8988T (cell line): Measurements from ENCODE around the gene PCDHGA12.

Experiments
- DNase-seq: peaks from one replicate; pipeline ENCODE4 v3.0.0; 2011

Gene PCDHGA12

DNA sequence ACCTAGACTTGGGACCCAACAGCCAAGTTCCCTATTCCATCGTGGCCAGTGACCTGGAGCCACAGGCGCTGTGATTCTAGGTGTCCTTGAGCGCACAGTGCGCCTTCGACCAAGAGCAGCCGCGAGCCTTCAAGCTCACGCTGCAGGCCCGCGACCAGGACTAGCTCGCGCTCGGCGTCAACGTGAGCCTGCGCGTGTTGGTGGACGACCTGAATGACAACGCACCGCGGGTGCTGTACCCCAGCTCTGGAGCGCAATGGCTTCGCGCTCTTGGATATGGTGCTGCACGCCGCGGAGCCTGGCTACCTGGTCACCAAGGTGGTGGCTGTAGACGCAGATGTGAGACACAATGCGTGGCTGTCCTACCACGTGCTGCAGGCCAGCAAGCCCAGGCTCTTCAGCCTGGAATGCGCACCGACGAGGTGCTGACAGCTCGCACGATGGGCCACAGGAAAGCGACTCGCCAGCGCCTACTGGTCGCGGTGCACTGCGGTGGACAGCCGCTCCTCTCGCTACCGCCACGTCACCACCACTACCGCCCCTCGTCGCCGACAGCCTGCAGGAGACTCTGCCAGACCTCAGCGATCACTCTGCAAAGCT lies 11.4 kb downstream of the PCDHGA12 start:
- DNase-seq, result no peak

DNA sequence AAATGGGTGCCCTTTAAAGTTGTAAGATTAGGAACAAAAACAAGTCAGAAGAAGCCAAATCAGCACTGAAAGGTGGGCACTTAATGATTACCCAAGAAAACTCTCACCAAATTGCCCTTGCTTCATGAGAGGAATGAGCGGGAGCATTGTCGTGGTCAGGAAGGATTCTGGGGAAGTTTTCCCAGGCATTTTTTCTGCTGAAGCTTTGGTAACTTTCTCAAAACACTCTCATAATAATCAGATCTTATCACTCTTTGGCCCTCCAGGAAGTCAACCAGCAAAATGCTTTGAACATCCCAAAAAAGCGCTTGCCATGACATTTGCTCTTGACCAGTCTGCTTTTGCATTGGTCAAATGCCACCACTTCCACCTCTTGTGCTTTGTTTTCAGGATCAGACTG lies 35.0 kb downstream of the PCDHGA12 start:
- no peak for DNase-seq

DNA sequence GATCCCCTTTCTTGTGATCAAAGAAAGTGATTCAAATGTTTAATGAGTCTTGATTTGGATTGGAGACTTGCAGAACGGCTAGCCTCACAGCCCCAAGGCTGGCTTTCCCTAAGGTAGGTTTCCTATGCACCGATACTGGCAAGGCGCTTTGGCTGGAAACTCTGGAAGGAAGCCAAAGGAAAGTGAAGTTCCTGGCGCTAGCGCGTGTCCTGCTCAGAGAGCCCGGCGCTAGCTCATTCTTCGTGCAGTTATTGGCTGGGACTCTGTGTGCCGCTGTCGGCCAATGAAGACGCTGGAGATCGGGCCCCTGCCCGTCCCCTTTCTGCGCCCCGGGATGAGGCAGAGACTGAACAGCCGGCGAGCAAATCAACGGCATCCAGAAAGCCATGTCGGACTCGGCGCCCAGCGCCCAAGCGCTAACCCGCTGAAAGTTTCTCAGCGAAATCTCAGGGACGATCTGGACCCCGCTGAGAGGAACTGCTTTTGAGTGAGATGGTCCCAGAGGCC lies 45.4 kb downstream of the PCDHGA12 start, which contains the start of gene PCDHGC3:
Gene PCDHGC3, plus strand, starts transcription at position 342 of the 507 bp plus-strand sequence. Its CDS starts 151 bp downstream, at position 493.
- DNase-seq, result peak; percentile 90

DNA sequence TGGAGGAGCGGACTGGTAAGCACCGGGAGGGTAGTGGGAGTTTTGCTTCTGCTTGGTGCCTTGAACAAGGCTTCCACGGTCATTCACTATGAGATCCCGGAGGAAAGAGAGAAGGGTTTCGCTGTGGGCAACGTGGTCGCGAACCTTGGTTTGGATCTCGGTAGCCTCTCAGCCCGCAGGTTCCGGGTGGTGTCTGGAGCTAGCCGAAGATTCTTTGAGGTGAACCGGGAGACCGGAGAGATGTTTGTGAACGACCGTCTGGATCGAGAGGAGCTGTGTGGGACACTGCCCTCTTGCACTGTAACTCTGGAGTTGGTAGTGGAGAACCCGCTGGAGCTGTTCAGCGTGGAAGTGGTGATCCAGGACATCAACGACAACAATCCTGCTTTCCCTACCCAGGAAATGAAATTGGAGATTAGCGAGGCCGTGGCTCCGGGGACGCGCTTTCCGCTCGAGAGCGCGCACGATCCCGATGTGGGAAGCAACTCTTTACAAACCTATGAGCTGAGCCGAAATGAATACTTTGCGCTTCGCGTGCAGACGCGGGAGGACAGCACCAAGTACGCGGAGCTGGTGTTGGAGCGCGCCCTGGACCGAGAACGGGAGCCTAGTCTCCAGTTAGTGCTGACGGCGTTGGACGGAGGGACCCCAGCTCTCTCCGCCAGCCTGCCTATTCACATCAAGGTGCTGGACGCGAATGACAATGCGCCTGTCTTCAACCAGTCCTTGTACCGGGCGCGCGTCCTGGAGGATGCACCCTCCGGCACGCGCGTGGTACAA lies 46.0 kb downstream of the PCDHGA12 start:
- no peak for DNase-seq

DNA sequence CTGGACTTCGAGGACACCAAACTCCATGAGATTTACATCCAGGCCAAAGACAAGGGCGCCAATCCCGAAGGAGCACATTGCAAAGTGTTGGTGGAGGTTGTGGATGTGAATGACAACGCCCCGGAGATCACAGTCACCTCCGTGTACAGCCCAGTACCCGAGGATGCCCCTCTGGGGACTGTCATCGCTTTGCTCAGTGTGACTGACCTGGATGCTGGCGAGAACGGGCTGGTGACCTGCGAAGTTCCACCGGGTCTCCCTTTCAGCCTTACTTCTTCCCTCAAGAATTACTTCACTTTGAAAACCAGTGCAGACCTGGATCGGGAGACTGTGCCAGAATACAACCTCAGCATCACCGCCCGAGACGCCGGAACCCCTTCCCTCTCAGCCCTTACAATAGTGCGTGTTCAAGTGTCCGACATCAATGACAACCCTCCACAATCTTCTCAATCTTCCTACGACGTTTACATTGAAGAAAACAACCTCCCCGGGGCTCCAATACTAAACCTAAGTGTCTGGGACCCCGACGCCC lies 46.8 kb downstream of the PCDHGA12 start:
- no peak for DNase-seq

DNA sequence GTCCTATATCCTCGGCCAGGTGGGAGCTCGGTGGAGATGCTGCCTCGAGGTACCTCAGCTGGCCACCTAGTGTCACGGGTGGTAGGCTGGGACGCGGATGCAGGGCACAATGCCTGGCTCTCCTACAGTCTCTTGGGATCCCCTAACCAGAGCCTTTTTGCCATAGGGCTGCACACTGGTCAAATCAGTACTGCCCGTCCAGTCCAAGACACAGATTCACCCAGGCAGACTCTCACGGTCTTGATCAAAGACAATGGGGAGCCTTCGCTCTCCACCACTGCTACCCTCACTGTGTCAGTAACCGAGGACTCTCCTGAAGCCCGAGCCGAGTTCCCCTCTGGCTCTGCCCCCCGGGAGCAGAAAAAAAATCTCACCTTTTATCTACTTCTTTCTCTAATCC lies 47.5 kb downstream of the PCDHGA12 start:
- DNase-seq, result no peak

DNA sequence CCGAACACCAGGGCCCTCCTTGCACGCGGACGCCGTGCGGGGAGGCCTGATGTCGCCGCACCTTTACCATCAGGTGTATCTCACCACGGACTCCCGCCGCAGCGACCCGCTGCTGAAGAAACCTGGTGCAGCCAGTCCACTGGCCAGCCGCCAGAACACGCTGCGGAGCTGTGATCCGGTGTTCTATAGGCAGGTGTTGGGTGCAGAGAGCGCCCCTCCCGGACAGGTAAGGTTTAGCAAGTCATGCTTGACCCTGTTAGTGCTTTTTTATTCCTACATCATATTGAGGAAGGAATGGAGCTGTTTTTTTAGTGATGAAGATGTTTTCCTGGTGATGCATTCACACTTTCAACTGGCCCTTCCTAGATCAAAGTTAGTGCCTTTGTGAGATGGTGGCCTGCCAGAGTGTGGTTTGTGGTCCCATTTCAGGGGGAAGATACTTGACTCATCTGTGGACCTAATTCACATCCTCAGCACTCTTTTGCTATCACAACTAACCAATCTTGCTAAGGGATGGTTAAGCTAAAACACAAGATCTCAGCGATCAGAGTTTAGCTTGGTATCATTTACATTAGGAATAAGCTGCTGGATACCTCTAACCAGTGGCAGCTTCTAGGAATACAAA lies 48.1 kb downstream of the PCDHGA12 start:
- DNase-seq, result no peak

DNA sequence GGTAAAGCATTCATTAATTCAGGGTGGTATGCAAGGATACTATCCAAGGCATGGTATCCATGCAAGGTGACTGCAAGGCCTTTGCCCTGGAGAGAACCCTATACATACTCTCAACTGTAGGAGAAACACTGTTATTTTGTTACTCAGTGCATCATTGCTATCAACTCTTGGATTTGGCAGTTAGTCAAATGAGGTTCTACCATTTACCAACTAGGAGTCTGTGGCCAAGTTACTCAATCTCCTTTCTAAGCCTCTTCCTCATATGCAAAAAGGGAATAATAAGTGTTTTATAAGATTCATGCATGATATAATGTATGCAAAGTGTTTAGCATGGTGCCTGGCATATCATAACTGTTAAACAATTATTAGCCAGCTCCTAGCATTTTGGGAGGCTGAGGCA lies 49.5 kb downstream of the PCDHGA12 start:
- no peak for DNase-seq
